Activated CD4-positive, CD25-positive, alpha-beta regulatory T cell treated with anti-CD3 and anti-CD28 coated beads, Interleukin-2, amount 50 U/mL, for 16 hours (primary cell): ENCODE results near the gene UBXN2A.
"Not testable (repeated sequence)": the region's sequence is repeated elsewhere in the genome, so short reads cannot be mapped to it uniquely, and the experiment has no call there.

Source experiments
- DNase-seq: peaks from one replicate; pipeline ENCODE4 v3.0.0-alpha.2; 2020; ENCODE audit warnings: low read depth, low spot score

UBXN2A gene

DNA sequence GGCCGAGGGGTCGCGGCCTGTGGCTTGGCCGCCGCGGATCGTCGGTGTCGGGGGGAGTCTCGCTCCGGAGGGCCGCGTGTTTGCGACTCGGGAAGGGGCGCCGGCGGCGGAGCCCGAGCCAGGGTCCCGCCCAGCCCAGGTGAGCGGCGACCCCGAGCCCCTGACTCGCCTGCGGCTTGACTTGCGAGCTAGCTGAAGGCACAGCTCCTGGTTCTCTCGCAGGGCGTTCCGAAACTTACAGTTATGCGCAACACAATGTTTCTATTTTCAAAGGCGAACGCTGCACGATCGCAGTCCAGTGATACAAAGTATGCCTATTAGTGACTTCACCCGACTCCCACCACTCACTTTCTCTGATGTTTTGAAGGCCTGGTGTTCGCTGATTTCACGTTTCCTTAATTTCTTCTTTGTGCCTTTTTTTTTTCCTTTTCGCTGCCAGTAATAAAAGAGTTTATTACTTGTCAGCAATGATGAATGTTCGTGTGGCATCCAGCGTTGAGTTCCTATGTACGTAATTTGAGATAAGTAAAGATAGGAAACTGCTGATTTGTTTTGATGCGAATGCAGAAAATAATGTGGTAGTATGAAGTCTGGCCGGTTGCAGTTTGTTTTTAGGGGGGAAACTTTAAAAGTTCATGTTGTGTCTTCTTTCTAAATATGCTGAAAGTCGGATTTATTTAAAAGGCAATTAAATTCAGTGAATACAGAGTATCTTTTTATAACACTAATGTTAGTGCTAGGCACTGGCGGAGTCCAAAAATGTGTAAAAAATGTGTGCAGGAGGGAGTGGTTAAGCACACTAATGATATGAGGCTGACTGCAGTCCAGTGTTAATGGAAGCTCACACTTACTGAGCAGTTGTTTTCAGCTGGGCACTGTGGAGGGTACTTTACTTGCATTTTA is 706 bp downstream of the UBXN2A start:
- DNase-seq, result no peak

DNA sequence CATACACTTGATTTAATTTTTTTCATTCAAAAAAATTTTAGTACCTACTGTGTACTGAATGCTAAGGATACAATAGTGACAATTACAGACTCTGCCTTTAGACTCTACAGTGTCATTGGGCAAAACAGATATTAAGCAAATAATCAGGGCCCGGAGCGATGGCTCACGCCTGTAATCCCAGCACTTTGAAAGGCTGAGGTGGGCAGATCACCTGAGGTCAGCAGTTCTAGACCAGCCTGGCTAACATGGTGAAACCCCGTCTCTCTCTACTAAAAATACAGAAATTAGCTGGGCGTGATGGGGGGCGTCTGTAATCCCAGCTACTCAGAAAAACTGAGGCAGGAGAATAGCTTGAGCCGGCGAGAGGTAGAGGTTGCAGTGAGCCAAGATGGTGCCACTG is 1.4 kb downstream of the UBXN2A start:
- no peak for DNase-seq

GRCh38 chr2:23943666-23944065 is 3.4 kb downstream of the UBXN2A start:
- no peak for DNase-seq

DNA sequence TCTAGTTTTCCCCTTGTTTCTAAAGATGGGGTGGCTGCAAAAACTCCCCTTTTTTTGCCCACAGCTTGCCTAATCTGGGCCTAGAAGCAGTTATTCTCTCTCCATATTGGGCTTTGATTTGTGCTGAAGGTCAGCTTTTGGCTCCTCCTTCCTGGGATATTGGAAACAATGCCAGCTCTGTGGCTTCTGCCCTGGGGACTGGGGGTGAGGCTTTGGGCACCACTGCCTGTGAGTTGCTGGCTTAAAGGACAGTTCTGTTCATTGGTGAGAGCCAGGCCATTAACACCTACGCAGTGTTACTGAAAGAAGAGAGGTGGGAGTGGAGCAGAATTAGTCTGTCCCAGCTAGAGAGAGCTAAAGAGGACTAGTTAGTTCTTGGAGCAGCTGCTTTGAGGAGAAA is 4.3 kb downstream of the UBXN2A start:
- DNase-seq, result no peak

DNA sequence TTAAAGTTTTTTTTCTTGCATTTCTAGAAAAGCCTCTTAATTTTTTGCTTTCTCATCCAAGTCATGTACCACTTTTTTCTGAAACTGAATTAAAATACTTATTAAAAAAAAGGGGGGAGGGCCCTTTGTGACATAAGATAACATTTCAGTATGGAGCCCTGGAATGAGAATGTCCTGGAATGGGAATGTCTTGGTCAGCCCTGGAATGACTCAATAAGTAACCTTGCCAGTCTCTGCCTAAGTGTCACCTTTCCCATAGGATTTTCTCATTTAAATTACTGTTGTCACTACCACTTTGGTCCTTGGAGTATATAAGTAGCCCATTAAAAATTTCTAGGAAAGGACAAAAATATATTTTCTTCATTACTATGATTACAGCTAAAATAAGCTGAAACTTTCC is 4.7 kb downstream of the UBXN2A start:
- no peak for DNase-seq

GRCh38 chr2:23947350-23947749 is 7.1 kb downstream of the UBXN2A start:
- no peak for DNase-seq

- not testable (repeated sequence) for DNase-seq
Measured at GRCh38 chr2:23952558-23952957, 12.3 kb downstream of the UBXN2A start.

DNA sequence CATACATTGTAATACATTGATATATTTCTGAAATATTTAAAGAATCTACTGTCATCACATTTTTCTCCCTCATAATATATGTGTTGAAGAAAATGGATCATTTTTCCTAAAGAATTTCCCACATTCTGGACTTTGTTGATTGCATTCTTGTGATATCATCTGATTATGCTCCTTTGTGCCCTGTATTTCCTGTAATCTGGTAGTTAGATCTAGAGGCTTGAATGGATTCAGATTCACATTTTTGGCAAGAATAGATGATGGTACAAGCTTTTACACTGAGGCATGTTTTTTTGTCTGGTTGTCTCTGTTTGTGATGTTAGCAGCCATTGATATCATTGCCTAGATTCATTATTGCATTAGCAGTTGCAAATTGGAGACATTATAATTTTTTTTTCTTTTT is 13.4 kb downstream of the UBXN2A start:
- no peak for DNase-seq

- DNase-seq, result no peak
Measured at GRCh38 chr2:23954325-23955014, 14.2 kb downstream of the UBXN2A start.

DNA sequence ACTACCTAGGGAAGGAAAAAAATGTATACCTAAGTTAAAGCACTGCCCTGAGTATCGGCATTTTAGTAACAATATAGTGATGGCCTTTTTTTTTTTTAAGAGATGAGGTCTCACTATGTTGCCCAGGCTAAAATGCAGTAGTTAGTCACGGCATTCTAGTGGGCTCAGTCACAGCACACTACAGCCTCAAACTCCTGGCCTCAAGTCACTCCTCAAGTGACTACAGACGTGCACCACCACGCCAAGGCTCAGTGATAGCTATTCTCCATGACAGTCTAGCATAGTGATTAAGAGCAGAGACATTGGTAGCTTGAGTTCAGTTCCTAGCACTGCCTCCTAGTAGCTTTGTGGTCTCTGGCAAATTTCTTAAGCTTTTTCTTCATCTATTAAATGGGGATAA is 27.6 kb downstream of the UBXN2A start:
- no peak for DNase-seq

- DNase-seq, result no peak
Measured at GRCh38 chr2:23976883-23977282, 36.6 kb downstream of the UBXN2A start.

DNA sequence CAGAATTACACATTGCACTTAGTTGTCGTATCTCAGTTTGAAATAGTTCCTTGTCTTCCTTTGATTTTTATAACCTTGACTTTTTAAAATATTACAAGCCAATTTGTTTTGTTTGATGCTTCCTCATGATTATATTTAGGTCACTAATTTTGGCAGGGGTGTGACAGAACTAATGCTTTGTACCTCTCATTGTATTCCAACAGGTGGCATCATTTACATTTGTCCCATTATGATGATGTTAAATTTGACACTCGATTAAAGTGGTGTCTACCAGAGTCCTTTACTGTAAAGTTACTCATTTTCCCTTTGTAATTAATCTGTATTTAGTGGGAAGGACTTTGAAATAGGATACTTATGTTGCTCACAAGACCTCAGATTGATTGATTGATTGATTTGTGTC is 48.1 kb downstream of the UBXN2A start:
- no peak for DNase-seq

GRCh38 chr2:23992931-23993330 is 52.7 kb downstream of the UBXN2A start:
- DNase-seq, result no peak

- no peak for DNase-seq
Measured at GRCh38 chr2:23993736-23994269, 53.5 kb downstream of the UBXN2A start.

DNA sequence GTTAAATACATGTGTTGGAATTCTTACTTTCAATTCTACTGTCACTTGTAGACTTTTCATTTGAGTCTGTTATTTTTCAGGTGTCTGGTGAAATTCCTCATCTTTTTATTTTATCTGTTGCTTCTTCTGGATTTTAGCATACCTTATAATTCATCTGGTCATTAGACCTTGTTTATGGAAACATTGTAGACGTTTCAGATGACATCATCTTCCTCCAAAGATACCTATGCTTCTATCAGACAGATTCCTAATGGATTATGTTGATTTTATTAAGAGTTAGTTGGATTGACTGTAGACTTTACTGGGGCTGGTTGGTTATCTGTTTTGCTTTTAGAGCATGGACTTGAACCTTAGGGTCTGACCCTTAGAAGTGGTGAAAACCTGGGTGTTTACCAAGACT is 54.3 kb downstream of the UBXN2A start:
- no peak for DNase-seq

DNA sequence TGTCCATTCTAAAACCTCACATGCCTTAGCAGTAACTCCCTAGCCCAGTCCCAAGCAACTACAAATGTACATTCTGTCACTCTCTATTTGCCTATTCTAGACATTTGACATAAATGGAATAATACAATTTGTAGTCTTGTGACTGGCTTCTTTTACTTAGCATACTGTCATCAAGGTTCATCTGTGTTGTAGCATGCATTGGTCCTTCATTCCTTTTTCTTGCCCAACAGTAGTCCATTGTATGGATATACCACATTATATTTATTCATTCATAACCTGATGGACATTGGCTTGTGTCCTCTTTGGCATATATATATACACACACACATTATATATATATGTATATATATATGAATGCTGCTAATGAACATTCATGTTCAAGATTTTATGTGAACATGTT is 67.4 kb downstream of the UBXN2A start:
- no peak for DNase-seq

GRCh38 chr2:24008672-24009366 is 68.6 kb downstream of the UBXN2A start:
- no peak for DNase-seq

- no peak for DNase-seq
Measured at GRCh38 chr2:24009367-24009679, 69.1 kb downstream of the UBXN2A start.

DNA sequence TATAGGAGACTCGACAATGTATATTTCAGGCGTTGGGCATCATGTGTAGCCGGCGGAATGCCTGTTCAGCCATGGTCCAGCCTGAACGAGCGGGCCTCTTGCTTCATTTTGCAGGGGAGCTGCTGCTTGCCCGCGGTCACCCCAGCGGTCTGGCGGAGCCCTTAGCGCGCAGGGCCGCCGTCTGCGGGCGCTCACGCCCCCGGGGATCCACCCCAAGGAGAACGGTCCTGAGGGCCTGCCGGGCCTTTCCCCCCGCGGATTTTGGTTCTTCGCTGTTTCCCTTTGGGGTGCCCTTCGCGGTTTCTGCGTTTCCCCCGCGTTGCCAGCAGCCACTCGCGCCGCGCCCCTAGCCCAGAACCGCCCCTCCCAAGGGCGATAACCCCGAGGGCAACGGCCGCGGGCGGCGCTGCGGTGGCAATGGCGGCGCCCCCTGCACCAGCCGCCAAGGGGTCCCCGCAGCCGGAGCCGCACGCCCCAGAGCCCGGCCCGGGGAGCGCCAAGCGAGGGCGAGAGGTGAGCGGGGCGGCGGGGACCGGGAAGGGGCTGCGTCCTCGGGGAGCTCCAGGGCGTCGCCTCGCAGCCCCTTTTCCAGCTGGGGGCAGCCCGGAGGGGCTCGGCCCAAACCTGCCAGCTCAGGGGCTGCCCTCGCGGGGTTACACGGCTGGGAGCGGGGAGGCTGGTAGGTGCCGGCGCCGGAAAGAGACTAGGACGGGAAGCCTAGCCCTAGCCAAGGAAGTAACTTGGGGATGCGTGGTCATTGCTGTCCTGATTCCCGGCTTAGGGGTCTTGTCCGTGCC is 69.6 kb downstream of the UBXN2A start, which contains the start of gene MFSD2B:
MFSD2B (plus strand) TSS at position 406 of the 797 bp plus-strand sequence; CDS start at position 418, 12 bp downstream.
- no peak for DNase-seq

DNA sequence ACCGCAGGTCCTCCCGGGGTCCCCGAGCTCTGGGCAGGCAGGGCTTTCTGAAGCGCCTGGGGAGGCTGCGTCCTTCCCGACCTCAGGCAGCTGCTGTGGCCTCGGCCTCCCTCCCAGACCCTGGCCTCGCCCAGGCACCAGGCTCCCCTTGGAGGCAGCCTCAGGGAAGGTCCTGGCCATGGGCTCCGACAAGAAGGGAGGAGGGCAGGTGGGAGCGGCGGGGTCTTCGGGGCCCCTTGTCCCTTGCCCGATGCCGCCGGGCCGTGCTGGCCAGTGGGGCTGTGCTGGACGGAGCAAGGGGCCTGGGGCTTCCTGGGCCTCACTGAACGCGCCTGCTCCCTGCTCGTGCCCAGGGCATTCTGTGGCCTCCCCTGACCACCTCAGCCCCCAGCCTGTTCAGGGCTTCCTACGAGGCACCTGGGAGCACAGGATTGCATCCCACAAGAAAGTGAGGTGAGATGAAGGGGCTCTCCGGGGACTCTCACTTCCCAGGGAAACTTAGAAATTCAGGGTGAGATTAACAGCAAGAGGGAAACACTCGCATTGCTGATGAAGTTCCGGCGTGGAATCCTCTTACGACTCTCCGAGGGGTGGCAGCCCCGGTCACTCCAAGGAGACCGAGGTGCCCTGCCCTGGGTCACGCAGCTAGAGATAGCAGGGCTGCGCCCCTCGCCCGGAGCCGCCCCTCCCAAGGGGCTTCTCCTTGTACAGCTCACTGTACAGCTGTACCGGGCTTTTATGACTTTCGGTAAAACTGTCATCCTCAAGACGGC is 70.4 kb downstream of the UBXN2A start:
- DNase-seq, result no peak
